HG02981 (cell line): ENCODE data around the gene TEX48.

Experiments used
- ATAC-seq: cut with Tn5 transposase; IDR thresholded peaks from one replicate; pipeline ENCODE4 v1.9.1; 2021; ENCODE audit warnings: mild to moderate bottlenecking, moderate library complexity; ENCODE audit not compliant: unreplicated experiment

TEX48 gene

DNA sequence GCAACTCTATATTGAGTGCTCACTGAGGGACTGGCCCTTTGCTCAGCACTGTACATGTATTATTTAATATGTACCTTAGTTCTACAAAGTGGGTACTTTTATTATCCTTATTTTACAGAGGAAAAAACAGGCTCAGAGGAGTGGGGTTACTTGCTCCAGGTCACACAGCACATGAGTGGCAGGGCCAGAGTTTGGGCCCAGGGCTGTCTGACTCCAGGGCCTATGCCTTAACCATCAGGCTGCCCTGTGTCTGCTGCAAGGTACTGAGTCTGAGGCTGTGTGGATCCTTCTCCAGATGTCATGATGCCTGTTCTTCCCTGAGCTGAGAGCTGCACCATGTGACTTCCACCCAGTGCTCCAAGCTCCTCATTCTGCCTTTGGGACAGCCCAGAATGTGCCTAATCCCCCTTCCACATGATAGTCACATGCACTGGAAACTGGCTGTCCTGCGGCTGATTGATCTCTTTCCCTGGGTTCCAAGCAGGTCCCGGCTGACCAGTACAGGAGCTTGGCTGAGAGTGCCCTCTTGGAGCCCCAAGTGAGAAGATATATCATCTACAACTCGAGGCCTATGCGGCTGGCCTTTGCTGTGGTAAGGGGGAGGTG, 55.5 kb downstream of the TEX48 start:
- no peak for ATAC-seq

DNA sequence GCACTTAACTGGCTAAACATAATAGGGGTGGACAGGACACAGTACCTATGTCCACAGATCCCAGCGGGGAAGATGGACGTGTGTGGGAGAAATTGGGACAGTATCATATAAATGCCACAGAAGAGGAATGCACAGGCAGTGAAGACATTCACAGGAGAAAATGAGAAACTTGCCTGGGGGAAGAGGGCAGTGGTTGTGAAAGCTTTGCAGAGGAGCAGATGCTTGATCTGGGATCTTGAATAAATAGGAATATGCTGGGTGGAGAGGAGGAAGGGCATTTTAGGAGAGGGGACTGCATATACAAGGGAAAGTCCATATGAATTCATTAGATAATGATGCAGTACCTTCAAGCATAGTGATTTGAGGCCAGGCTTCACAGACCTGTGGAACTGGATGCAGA, 57.3 kb downstream of the TEX48 start:
- ATAC-seq, result no peak

DNA sequence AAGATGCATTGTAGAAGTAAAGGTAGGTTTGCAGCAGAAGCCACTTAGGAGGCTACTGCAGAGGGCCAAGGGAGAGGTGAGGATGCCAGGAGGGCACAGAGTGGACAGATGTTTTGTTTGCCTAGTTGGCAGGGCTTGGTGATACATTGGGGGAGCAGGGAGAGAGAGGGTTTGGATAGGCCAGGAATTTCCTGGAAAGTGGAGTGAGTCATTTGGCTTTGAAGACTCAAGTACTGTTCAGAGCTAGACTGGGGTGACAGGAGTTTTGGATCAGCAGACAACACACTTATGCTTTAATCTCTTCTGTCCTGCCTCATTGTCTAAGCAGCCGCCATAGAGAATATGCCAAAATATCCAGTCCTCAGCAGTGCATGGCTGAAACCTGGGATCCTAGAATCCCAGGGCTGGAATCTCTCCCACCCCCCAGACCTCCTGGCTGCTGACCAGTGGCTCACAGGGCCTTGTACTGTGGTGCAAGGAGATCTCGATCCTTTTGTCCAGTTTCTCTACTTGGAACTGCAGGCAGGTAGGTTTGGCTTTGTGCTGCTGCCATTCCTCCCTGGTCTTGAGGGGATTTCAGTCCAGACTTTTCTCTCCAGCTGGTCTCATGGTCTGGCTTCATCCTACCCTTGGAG, 59.9 kb downstream of the TEX48 start:
- no peak for ATAC-seq

DNA sequence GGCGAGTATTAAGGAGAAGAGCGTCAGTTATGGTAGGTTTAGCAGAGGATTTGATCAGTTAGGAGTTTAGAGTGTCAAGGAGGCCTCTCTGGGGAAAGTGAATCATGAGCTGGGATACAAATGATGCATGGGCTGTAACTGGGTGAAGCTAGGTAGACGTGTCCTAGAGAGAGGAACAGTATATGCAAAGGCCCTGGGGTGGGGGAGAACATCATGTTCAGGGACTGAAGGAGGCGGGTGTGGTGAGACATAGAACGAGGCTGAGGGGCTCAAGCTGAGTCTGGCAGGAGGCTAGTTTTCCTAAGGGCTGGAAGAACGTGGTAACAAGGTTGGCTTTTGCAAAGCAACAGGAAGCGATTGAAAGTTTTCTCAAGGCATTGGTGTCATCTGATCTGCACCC, 60.4 kb downstream of the TEX48 start:
- ATAC-seq, result no peak

DNA sequence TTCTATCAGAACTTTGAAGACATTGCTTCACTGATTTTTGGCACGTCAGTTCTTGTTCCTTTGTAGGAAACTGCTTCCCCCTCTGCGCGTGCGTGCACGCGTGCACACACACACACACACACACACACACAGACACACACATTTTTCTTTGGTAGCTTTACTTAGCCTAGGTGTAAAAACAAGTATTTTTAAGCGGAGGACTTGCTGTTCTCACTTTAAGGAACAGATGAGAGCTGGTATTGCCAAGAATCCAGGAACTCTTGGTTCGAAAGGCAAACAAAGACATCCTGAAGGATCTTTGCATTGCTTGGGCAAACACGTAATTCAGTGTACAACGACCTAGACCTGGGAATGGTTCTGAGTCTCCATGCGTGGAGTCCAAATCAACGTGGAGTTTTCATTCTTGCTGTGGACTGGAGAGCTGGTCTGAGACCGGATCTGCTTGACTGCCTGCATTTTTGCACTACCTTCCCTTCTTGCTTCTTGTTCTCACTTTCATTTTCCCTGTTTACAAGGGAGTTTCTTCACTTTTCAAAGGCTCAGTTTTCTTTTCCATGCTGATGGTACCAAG, 62.7 kb downstream of the TEX48 start:
- peak; percentile 49 for ATAC-seq

DNA sequence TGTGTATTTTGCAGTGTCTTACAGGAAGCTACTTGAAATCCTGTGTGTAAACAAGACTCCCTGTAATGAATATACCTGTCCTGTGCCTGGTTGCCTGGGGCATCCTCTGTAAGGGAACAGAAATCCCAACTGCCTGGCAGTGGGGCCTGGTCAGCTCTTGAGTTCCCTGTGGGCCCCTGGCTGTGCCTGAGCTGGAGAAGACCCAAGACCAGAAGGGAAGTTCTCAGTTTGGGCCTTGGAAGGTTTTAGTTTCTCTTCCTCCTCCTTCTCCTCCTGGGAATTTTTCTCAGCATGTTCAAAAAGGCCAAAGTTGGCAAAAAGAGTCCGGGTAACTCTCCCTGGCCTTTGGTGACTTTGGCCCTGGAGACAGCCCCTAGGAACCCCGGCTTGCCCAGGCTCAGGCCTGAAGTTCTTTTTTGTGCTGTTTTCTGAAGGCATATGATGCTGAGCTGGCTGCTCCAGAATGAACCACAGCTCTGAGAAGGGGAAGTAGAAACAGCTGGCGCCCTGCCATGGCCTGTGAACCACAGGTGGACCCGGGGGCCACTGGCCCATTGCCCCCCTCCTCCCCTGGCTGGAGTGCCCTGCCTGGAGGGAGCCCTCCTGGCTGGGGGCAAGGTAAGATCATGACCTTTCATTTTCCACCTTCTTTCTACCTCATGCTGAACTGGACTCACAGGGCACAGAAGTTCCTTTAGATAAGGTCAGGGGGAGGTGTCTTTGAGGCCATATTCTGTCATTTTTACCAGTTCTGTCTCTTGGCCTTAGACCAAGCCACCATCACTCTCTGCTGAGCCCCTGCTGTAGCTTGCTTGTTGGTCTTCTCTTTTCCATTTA, 65.1 kb downstream of the TEX48 start:
- ATAC-seq, result peak; percentile 64
